GM19240 (cell line): ENCODE data around the gene SLC22A4.
A peak's percentile ranks its signal among the peaks of the same experiment; 100 is the strongest.

Source experiments
- DNase-seq: peaks from one replicate; pipeline ENCODE4 v3.0.0; 2011; ENCODE audit warnings: low spot score; ENCODE audit not compliant: insufficient read length

The SLC22A4 gene

GRCh38 chr5:132339502-132339901 lies 45.3 kb downstream of the SLC22A4 start:
- DNase-seq: no peak

- no peak for DNase-seq
These were observed 48.3 kb downstream of the SLC22A4 start for GRCh38 chr5:132342291-132343180.

- DNase-seq: no peak
These were observed 50.8 kb downstream of the SLC22A4 start for GRCh38 chr5:132344775-132345514.

- DNase-seq: no peak
These were observed 59.3 kb downstream of the SLC22A4 start for GRCh38 chr5:132353486-132353995.

GRCh38 chr5:132354381-132355139 lies 60.4 kb downstream of the SLC22A4 start:
- no peak for DNase-seq

- no peak for DNase-seq
These were observed 61.1 kb downstream of the SLC22A4 start for GRCh38 chr5:132355140-132355765.

GRCh38 chr5:132358775-132359174 lies 64.6 kb downstream of the SLC22A4 start:
- DNase-seq: no peak

- no peak for DNase-seq
These were observed 67.9 kb downstream of the SLC22A4 start for GRCh38 chr5:132362086-132362485.

GRCh38 chr5:132363431-132364112 lies 69.4 kb downstream of the SLC22A4 start:
- no peak for DNase-seq

- DNase-seq: no peak
These were observed 70.1 kb downstream of the SLC22A4 start for GRCh38 chr5:132364319-132364718.

- no peak for DNase-seq
These were observed 71.0 kb downstream of the SLC22A4 start for GRCh38 chr5:132365213-132365612.

- no peak for DNase-seq
These were observed 74.0 kb downstream of the SLC22A4 start for GRCh38 chr5:132368186-132368585.

GRCh38 chr5:132369007-132369473 lies 74.8 kb downstream of the SLC22A4 start:
- no peak for DNase-seq

- peak; percentile 59 for DNase-seq
These were observed 75.4 kb downstream of the SLC22A4 start, which contains the start of gene SLC22A5 for GRCh38 chr5:132369474-132370180. Gene SLC22A5, plus strand, starts transcription at chr5:132369710. Its CDS starts 263 bp downstream, at chr5:132369973.

- DNase-seq: no peak
These were observed 76.2 kb downstream of the SLC22A4 start for GRCh38 chr5:132370181-132370970.

- DNase-seq: no peak
These were observed 76.9 kb downstream of the SLC22A4 start for GRCh38 chr5:132370971-132371602.

- DNase-seq: no peak
These were observed 77.4 kb downstream of the SLC22A4 start for GRCh38 chr5:132371603-132371994.

- DNase-seq: no peak
These were observed 77.9 kb downstream of the SLC22A4 start for GRCh38 chr5:132372127-132372526.
